ENCODE data around the gene VNN1. TPM values are rescaled to one million over a fixed set of nuclear protein-coding genes. Genes with fewer than 3 reads are reported as not detected.

Gene VNN1
- total and polyA plus RNA-seq, 5 donors: 0.23 to 0.80 (median 0.65) TPM

- no peaks in the 10 kb centered on the region for H3K4me1 ChIP-seq (ENCODE audit: control insufficient read depth, insufficient read depth, low read length)
- 93% methylated on average over 1 of the region's 1 CpG for WGBS
- H3K9me3 ChIP-seq (ENCODE audit: control insufficient read depth, low read length): no peaks in the 10 kb centered on the region
- ATAC-seq (no peak), DNase-seq (no peak)
- no peak overlapping the region for H3K27ac ChIP-seq (ENCODE audit: low read length)
- H3K27me3 ChIP-seq (ENCODE audit: control insufficient read depth, insufficient read depth): no peaks in the 10 kb centered on the region
- intact Hi-C loops (cut with DNase I): loop anchor here in 1 of 4 donors (10.0 kb wide), 1 partner anchor 94 kb away; no protein-coding TSS in a partner anchor
- no peak overlapping the region for H3K4me3 ChIP-seq (ENCODE audit: low read length)
Observed at GRCh38 chr6:132671295-132671694, 42.6 kb downstream of the VNN1 start.

DNA sequence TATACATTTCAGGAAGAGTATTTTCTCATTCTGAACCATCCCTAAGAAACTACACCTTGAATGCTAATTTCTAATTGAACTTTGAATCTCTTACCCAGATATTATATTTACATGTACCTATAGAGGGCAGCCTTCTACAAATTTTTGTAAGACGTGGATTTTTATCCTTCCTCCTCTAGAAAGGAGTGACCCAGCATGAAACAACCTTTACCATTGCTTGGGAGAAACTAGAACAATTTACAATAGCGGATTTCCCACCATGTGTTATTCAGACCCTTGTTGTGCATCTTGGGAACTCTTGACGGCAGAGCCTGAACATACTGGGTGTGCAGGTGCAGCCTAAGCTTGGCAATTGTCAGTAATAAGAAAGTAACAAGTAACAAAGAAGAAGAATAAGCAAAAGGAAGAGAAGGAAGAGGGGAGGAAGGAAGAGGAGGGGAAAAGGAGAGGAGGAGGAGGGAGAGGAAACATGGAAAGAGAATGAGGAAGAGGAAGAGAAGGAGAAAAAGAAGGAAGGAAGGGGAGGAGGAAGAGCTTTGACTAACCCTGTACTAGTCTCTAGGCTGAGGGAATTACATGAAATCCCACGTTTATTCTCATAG is 44.1 kb downstream of the VNN1 start:
- Histone ChIP-seq H3K27ac (ENCODE audit: low read length) (no peak overlapping the region), H3K4me3 (ENCODE audit: low read length) (no peak overlapping the region), H3K27me3 (ENCODE audit: control insufficient read depth, insufficient read depth) (no peaks in the 10 kb centered on the region), H3K9me3 (ENCODE audit: control insufficient read depth, low read length) (no peaks in the 10 kb centered on the region), H3K4me1 (ENCODE audit: control insufficient read depth, insufficient read depth, low read length) (no peaks in the 10 kb centered on the region)
- DNase-seq: no peak
- intact Hi-C loops (cut with DNase I): loop anchor here in 2 of 4 donors (10.0 kb wide), 1 partner anchor 95 kb away; no protein-coding TSS in a partner anchor
- peak; percentile 52 to 65 for ATAC-seq
- WGBS: 13% methylated on average over 4 of the region's 4 CpGs

DNA sequence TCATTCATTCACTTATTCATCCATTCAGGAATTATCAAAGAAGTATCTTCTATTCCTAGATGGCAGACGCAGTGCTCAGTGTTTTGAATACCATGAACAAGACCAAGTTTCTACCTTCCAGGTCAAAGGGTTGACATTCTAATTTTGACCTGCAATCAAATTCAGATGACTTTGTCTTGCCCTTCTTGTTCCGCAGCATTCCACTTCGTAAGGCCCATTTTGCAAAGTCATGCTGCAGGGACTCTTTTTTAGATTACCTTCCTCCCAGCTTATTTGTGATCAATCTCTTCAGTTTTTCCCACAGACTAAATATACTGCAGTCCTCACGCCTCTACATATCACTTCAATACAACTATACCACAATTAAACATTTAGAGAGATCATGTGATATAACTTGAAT is 47.7 kb downstream of the VNN1 start:
- DNase-seq: no peak
- H3K4me3 ChIP-seq (ENCODE audit: low read length): no peak overlapping the region
- H3K27ac ChIP-seq (ENCODE audit: low read length): no peak overlapping the region
- H3K27me3 ChIP-seq (ENCODE audit: control insufficient read depth, insufficient read depth): no peaks in the 10 kb centered on the region
- H3K9me3 ChIP-seq (ENCODE audit: control insufficient read depth, low read length): no peaks in the 10 kb centered on the region
- ATAC-seq: no peak
- intact Hi-C loops (cut with DNase I): loop anchor here in 1 of 4 donors (10.0 kb wide), 1 partner anchor 99 kb away; no protein-coding TSS in a partner anchor
- no peaks in the 10 kb centered on the region for H3K4me1 ChIP-seq (ENCODE audit: control insufficient read depth, insufficient read depth, low read length)
- WGBS: 79% methylated on average over 4 of the region's 4 CpGs

DNA sequence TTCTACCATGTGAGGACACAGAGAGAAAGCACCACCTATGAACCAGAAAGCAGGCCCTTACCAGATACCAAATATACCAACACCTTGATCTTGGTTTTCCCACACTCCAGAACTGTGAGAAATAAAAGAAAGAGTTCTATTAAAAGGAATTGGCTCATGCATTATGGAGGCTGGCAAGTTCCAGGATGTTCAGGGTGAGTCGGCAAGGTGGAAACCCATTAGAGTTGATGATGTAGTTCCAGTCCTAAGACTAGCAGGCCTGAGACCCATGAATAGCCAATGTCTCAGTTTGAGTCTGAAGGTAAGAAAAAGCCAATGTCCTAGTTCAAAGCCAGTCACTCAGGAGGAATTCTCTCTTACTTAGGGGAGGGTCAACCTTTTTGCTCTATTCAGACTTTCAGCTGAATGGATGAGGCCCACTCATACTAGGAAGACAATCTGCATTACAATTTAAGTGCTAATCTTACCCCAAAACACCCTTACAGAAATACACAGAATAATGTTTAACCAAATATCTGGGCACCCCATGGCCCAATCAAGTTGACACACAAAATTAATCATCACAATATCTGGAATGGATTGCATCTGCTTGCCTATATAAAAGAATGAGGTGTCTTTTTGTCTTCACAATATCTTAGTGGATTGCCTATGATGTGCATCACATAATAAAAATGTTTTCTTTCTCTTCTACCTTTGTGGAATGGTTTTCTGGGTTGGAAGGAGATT is 49.4 kb downstream of the VNN1 start:
- Histone ChIP-seq H3K27me3 (ENCODE audit: control insufficient read depth, insufficient read depth) (no peaks in the 10 kb centered on the region), H3K9me3 (ENCODE audit: control insufficient read depth, low read length) (no peaks in the 10 kb centered on the region), H3K4me3 (ENCODE audit: low read length) (no peak overlapping the region), H3K4me1 (ENCODE audit: control insufficient read depth, insufficient read depth, low read length) (no peaks in the 10 kb centered on the region), H3K27ac (ENCODE audit: low read length) (no peak overlapping the region)
- DNase-seq (no peak), ATAC-seq (no peak)
- intact Hi-C loops (cut with DNase I): loop anchor here in 1 of 4 donors (10.0 kb wide), 1 partner anchor 100 kb away; no protein-coding TSS in a partner anchor
- 95% methylated on average over 1 of the region's 1 CpG for WGBS

GRCh38 chr6:132663661-132664060 is 50.2 kb downstream of the VNN1 start:
- Histone ChIP-seq H3K27me3 (ENCODE audit: control insufficient read depth, insufficient read depth) (no peaks in the 10 kb centered on the region), H3K27ac (ENCODE audit: low read length) (no peak overlapping the region), H3K9me3 (ENCODE audit: control insufficient read depth, low read length) (no peaks in the 10 kb centered on the region), H3K4me3 (ENCODE audit: low read length) (no peak overlapping the region), H3K4me1 (ENCODE audit: control insufficient read depth, insufficient read depth, low read length) (no peaks in the 10 kb centered on the region)
- intact Hi-C loops (cut with DNase I): loop anchor here in 1 of 4 donors (10.0 kb wide), 1 partner anchor 101 kb away; no protein-coding TSS in a partner anchor
- WGBS: 71% methylated on average over 1 of the region's 1 CpG
- DNase-seq (no peak), ATAC-seq (no peak)

- WGBS: 78% methylated on average over 4 of the region's 4 CpGs
- DNase-seq: no peak
- Histone ChIP-seq H3K9me3 (ENCODE audit: control insufficient read depth, low read length) (no peaks in the 10 kb centered on the region), H3K4me3 (ENCODE audit: low read length) (no peak overlapping the region), H3K27ac (ENCODE audit: low read length) (no peak overlapping the region), H3K4me1 (ENCODE audit: control insufficient read depth, insufficient read depth, low read length) (no peaks in the 10 kb centered on the region), H3K27me3 (ENCODE audit: control insufficient read depth, insufficient read depth) (no peaks in the 10 kb centered on the region)
- intact Hi-C loops (cut with DNase I): loop anchor here in 1 of 4 donors (10.0 kb wide), 1 partner anchor 103 kb away; no protein-coding TSS in a partner anchor
- no peak for ATAC-seq
Observed at GRCh38 chr6:132661906-132662305, 51.9 kb downstream of the VNN1 start.

DNA sequence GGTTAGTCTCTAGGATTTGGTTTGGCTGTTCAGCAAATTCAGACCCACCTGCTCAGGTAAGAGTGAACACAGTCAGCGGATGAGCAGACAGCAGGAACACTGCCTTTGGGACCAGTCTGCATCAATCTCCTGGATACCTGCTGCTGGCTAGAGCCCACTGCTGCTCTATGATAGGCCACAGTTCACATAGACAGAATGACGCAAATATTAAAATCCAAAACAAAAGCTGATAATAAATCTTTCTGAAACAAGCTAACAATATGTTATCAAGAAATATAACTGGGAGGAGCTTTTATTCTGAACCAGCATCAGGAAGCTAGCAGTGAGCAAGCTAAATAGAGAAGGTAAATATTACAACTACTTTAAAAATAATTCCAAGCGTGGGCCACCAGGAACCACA is 54.8 kb downstream of the VNN1 start, which contains the start of gene TAAR1:
TSS of gene TAAR1 (minus strand) at position 101 of the 400 bp plus-strand sequence. CDS start 13,179 bp downstream, outside the sequence.
- Histone ChIP-seq H3K4me3 (ENCODE audit: low read length) (no peak within 1 kb of the TSS), H3K9me3 (ENCODE audit: control insufficient read depth, low read length) (no peaks in the 10 kb centered on the region), H3K27ac (ENCODE audit: low read length) (no peak within 1 kb of the TSS), H3K27me3 (ENCODE audit: control insufficient read depth, insufficient read depth) (no peaks in the 10 kb centered on the region), H3K4me1 (ENCODE audit: control insufficient read depth, insufficient read depth, low read length) (no peaks in the 10 kb centered on the region)
- ATAC-seq (no peak), DNase-seq (no peak)
- 74% methylated on average over 3 of the region's 3 CpGs for WGBS
- intact Hi-C loops (cut with DNase I): no loop called here

GRCh38 chr6:132651062-132651461 is 62.8 kb downstream of the VNN1 start:
- WGBS: 63% methylated on average over 3 of the region's 3 CpGs
- DNase-seq (no peak), ATAC-seq (peak in 1 of 2 donors; percentile 13)
- intact Hi-C loops (cut with DNase I): no loop called here
- H3K27me3 ChIP-seq (ENCODE audit: control insufficient read depth, insufficient read depth): no peaks in the 10 kb centered on the region
- no peak overlapping the region for H3K27ac ChIP-seq (ENCODE audit: low read length)
- no peaks in the 10 kb centered on the region for H3K4me1 ChIP-seq (ENCODE audit: control insufficient read depth, insufficient read depth, low read length)
- no peak overlapping the region for H3K4me3 ChIP-seq (ENCODE audit: low read length)
- no peaks in the 10 kb centered on the region for H3K9me3 ChIP-seq (ENCODE audit: control insufficient read depth, low read length)

- no peaks in the 10 kb centered on the region for H3K27me3 ChIP-seq (ENCODE audit: control insufficient read depth, insufficient read depth)
- DNase-seq (no peak), ATAC-seq (no peak)
- no peaks in the 10 kb centered on the region for H3K4me1 ChIP-seq (ENCODE audit: control insufficient read depth, insufficient read depth, low read length)
- no peaks in the 10 kb centered on the region for H3K9me3 ChIP-seq (ENCODE audit: control insufficient read depth, low read length)
- H3K27ac ChIP-seq (ENCODE audit: low read length): no peak overlapping the region
- WGBS: 90% methylated on average over 1 of the region's 1 CpG
- intact Hi-C loops (cut with DNase I): no loop called here
- H3K4me3 ChIP-seq (ENCODE audit: low read length): no peak overlapping the region
Observed at GRCh38 chr6:132650429-132650828, 63.4 kb downstream of the VNN1 start.

DNA sequence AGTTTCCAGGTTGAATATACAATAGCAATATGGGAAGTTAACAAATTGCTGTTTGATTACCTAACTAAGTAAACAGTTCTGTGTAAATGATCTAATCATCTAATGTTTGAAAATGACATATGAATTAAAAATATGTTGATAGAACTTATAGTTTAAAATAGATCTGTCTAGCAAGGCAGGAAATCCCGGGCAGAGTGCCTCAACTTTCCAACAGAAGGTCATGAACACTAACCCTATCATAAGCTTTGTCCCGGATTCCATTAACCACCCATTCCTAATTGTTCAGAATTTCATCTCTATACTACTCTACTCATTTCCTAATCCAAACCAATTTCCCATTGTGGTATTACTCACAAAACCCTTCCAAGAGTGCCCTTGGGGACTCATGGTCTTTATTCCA is 65.0 kb downstream of the VNN1 start:
- H3K9me3 ChIP-seq (ENCODE audit: control insufficient read depth, low read length): no peaks in the 10 kb centered on the region
- ATAC-seq (peak in 1 of 2 donors; percentile 14), DNase-seq (no peak)
- H3K27ac ChIP-seq (ENCODE audit: low read length): no peak overlapping the region
- no peaks in the 10 kb centered on the region for H3K4me1 ChIP-seq (ENCODE audit: control insufficient read depth, insufficient read depth, low read length)
- H3K4me3 ChIP-seq (ENCODE audit: low read length): no peak overlapping the region
- WGBS: 41% methylated on average over 2 of the region's 2 CpGs
- H3K27me3 ChIP-seq (ENCODE audit: control insufficient read depth, insufficient read depth): no peaks in the 10 kb centered on the region
- intact Hi-C loops (cut with DNase I): no loop called here

GRCh38 chr6:132648356-132648755 is 65.5 kb downstream of the VNN1 start:
- H3K4me3 ChIP-seq (ENCODE audit: low read length): no peak overlapping the region
- no peaks in the 10 kb centered on the region for H3K27me3 ChIP-seq (ENCODE audit: control insufficient read depth, insufficient read depth)
- no peaks in the 10 kb centered on the region for H3K4me1 ChIP-seq (ENCODE audit: control insufficient read depth, insufficient read depth, low read length)
- no peak for ATAC-seq
- DNase-seq: no peak
- WGBS: 37% methylated on average over 2 of the region's 2 CpGs
- no peaks in the 10 kb centered on the region for H3K9me3 ChIP-seq (ENCODE audit: control insufficient read depth, low read length)
- H3K27ac ChIP-seq (ENCODE audit: low read length): no peak overlapping the region
- intact Hi-C loops (cut with DNase I): no loop called here

All from right cardiac atrium (tissue), 5 donors.